GM21786 (cell line): Measurements from ENCODE around the gene CLGN.

Experiments used
- ATAC-seq: cut with Tn5 transposase; IDR thresholded peaks from one replicate; pipeline ENCODE4 v1.9.1; 2021; ENCODE audit not compliant: unreplicated experiment

The CLGN gene

DNA sequence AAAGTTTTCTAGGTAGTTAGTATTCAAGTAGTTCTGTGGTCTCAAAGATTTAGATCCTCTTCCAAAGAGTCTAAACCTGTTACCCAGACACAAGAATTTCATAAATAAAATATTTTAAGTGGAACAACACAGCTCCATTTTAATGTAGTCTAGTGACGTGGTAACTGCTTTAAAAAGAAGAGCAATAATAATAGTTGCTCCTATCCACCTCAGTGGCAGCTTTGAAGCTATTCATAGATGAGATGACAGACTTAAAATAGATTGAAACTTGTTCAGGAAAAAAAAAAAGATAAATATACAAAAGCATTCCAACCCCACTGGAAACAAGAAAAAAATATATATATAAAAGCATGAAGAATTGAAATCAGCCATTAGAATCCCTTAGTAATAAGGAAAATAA is 39.4 kb downstream of the CLGN start:
- no peak for ATAC-seq

DNA sequence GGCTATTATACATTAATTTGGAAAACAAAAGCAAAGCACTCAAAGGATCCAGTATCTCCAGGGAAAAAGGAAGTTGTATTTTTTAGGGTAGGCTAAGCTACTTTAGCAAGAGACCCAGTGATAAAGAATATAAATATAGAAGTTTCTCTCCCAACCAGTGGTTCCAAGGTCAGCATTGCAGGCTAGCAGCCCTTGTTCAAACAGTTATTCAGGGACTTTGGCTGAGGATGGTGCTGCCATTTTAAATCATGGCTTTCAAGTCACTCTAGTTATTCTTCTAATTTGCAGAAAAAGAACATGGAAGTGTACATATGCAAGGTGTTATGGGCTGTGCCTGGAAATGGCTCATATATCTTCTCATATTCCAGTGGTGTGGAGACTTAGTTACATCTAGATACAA is 44.7 kb downstream of the CLGN start:
- ATAC-seq, result no peak

DNA sequence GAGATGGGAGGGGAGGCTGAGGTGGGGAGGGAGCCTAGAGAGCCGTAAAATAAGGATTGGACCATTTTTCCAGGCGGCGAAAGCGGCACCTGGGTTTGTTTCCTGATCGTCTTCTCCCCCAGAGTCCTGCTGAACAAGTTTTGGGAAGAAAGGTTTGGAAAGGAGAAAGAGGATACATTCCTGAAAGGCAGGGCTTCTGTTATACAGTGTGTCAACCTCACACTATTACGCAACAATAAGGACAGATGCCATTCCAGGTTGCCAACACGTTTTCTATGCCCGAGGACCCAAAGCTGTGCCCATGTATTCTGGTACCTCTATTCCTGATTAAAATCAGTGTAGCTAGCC is 53.3 kb downstream of the CLGN start:
- ATAC-seq, result no peak

DNA sequence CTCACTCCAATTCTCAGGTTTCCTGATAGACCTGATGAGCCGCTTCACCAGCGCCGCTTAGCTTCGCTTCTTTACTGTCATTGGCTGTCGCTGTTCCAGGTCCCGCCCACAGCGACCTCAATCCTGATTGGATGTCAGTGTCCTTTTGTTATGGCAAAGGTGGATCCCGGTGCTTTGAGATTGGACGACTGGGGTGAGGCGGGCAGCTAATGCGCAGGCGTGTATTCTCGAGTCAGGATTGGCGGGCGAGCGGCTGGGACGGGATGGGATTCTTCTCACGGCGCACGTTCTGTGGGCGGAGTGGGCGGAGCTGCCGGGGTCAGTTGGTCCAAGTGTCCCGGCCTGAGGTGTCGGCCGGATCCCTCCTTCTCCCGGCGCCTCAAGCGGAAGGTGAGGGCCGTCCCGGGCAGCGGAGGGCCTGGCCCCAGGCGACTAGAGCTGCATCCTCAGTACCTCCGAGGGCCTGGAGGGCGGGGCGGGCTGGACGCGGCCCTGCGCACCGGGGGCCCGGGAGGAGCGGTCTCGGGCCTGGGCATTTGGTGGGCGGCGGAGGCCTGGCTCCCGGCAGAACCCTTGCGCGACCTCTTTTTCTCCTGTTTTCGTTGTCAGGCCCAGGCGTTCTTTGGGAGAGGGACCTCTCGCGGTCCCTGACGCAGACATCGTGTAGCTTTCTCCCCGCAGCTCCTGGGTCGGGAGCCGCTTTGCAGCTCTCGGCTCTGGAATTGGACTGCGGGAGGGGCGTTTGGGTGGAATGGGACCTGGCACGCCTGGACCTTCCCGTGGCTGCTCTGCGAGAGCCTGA is 53.9 kb downstream of the CLGN start, which contains the start of gene SCOC:
Gene SCOC, plus strand, starts transcription at position 319 of the 802 bp plus-strand sequence. CDS start 5,525 bp downstream, outside the sequence.
- ATAC-seq, result peak; percentile 95

DNA sequence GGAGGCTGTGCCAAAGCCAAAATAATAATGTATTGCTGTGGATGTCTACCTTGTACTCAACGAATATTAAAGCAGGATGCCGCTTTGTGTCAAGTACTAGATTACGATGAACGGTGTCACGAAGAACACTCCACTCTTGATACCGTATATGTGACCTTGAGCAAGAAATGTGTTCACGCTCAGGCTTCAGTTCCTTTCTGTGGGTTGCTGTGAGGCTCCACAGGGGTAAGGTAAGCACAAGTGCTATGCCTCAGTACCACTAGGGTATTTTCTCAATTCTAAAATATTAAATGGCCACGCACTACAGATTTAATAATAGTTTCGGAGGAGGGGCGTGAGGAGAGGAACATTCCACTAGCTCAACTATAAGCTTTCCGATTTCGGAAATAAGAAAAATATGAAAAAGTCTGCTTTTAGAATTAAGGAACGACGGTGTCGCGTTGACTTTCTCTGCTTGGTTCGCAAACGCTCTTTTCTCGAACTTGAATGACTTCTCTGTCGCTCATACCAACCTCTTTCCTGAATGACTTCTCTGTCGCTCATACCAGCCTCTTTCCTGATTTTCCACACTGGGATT is 54.6 kb downstream of the CLGN start:
- peak; percentile 47 for ATAC-seq

DNA sequence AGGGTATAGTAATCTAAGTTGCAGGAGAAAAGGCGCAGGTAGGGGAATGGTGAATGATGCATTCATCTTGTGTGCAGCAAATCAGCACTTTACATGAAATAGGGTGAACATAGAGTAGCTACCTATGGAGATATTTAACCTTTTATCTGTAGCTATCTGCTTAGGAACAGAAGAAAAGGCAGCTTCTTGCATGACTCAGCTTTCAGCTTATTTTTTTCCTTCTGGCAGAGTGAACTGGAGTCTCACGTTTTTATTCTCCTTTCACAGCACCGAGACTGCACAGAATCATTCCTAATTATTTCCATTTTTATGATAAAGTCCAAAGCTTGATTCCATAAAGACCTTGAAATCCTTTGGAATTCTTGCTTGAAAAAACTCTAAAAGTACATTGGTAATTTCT is 58.8 kb downstream of the CLGN start:
- no peak for ATAC-seq

DNA sequence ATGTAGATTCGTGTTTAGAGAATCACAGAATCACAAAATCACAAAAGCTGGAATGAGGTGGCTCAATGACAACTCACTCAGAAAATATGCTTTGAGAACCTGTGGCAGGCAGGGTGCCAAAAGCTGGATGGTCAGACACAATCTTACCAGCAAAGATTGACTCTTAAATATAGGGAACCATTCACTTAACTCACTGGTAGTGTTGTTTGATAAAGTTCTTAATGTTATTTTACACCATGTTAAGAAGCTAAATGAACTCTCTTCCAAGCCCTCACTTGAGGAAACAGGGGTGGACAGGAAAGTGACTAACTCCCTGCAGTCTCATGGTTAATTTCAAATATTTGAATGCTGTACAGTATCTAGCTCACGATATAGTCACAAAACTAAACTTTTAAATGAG is 59.7 kb downstream of the CLGN start:
- no peak for ATAC-seq

DNA sequence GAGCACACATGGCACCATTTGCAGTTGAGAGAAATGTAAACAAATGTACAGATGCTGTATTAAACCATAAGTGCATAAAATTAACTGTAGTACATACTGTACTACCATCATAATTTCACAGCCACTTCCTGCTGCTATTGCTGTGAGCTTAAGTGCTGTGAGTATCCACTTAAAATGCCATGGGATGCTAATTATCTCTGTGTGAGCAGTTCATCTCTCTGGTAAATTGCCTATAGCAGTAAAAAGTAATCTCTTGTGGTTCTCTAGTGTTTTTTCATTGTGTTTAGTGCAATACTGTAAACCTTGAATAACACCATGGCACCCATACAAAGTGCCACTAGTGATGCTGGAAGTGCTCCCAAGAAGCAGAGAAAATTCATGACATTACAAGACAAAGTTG is 63.9 kb downstream of the CLGN start:
- no peak for ATAC-seq

DNA sequence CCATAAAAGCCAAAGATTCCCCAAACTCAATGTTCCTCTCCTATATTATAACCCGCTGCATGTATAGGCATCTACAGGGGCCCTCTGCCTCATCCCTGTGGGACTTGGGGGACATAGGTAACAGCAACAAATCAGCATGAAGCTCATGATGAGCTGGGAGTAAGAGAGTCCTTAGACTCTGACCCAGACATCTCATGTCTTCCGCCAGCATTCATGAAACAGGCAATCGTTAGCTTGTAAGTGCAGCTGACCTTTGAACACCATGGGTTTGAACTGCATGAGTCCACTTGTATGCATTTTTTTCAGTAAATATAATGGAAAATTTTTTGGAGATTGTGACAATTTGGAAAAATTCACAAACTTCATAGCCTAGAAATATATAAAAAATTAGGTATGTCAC is 64.4 kb downstream of the CLGN start:
- no peak for ATAC-seq

DNA sequence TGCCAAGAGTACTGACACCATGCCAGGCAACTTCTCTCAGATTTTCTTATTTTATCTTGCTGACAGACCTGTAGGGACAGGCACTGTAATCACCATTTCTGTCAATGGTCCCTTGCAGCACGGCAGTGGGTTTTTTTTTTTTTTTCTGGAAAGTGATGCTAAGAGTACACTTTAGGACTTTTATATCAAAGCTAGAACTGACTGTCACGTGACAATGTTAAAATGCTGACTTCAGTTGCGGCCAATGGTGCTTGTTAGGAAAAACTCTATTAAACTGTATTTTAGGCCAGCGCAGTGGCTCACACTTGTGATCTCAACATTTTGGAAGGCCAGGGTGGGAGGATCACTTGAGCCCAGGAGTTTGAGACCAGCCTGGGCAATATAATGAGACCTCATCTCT is 66.3 kb downstream of the CLGN start:
- ATAC-seq, result no peak

DNA sequence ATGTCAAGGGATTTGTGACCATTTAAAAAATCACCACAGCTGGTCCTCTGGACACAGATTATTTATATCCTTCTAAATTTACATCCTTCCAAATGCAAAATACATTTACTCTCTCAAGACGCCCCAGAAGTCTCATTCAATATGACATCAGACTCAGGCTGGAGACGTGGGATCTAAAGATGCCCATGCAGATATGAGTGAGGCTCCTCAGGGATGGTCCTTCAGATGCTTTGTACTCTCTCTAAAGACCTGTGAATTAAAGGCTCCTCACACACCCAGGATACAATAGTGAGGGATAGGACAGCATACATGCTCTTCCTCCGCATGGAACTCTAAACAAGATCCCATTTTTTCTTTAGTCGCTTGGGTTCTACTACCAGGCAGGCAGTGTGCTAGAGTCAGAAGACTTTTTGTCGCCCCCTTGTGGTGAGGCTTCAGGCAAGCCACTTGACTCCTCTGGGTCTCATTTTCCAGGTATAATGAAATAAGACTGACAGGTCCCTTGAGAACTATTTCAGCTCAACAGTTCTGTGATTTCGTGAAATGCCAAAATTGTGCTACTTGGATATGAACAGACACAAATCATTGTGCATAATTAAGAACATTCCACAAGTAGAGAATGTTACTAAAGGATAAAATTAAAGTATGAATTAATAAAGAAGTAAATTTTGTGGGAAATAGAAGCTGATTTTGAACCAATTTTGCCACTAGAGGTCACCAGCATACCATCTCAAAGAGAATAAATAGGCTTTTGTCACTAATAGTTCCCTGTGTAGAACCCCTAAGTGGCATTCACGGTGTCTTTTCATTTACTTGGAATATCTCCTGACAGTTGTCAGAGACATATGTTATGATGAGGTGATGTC is 67.7 kb downstream of the CLGN start:
- peak; percentile 95 for ATAC-seq

DNA sequence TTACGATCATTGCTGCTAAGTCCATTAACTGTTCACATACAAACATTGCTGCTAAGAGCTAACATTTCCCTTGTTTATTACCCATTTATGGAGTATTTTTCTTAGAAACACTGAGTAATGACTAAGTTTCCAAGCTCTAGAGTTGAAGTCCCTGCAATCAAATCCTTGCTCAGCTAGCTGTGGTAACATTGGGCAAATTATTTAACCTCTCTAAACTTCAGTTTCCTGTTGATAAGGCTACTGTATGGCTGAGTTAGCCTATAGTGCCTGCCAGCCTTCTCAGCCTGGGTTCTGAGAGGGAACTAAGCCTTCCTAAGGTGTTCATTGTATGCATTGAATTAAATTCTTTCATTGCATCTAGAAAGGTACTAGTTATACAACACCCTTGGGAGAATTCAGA is 69.2 kb downstream of the CLGN start:
- no peak for ATAC-seq

DNA sequence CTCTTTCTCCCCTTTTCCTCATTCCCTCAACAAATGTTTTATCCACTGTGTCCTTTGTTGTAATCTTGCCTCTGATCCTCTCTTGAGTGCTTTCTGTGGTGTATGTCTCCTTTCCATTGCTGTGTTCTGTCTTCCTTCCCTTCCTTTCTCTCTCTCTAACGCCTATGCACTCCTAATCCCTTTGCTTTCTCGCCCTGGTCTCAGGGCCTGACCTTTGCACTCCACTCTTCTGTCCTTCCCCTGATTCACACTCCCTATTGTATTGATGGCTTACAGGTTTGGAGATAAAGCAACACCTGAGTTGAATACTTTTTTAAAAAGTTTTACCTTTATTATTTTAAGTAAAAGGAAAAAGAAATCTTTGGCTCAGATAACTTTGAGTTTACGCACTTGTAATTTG is 69.6 kb downstream of the CLGN start:
- no peak for ATAC-seq

DNA sequence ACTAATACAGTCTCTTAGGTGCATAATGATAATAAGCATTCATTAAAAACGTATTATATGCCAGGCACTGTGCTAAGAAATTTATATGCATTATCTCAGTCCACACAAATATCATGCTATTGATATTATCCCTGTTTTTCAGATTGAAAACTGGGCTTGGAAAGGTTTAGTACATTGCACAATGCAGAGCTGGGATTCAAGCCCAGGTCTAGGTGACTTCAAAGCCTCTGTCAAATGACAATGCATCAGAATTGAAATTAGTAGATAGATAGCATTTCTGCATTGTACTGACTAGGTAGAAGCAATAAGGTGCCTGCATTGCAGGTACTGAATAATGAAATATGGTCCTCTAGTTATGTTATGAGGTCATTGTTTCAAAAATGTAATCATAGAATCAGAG is 72.2 kb downstream of the CLGN start:
- no peak for ATAC-seq

DNA sequence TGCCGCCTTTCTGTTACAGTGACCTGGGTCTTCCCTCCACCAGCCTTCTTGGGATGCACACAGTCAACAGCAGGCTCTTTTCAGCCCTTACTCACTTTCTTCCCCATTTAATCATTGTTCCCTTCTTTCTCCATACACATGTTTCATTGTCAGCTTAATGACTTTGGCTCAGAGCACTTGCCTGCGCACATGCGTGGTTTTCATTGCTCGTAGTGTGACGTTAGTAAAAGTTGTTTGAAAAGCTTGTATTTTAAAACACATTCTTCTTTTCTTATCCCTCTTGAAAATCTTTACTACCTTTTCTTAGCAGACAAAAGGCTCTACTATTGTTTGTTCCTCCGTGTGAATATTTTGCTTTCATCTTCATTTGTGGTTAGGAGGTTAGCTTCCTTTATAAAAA is 73.7 kb downstream of the CLGN start:
- no peak for ATAC-seq

DNA sequence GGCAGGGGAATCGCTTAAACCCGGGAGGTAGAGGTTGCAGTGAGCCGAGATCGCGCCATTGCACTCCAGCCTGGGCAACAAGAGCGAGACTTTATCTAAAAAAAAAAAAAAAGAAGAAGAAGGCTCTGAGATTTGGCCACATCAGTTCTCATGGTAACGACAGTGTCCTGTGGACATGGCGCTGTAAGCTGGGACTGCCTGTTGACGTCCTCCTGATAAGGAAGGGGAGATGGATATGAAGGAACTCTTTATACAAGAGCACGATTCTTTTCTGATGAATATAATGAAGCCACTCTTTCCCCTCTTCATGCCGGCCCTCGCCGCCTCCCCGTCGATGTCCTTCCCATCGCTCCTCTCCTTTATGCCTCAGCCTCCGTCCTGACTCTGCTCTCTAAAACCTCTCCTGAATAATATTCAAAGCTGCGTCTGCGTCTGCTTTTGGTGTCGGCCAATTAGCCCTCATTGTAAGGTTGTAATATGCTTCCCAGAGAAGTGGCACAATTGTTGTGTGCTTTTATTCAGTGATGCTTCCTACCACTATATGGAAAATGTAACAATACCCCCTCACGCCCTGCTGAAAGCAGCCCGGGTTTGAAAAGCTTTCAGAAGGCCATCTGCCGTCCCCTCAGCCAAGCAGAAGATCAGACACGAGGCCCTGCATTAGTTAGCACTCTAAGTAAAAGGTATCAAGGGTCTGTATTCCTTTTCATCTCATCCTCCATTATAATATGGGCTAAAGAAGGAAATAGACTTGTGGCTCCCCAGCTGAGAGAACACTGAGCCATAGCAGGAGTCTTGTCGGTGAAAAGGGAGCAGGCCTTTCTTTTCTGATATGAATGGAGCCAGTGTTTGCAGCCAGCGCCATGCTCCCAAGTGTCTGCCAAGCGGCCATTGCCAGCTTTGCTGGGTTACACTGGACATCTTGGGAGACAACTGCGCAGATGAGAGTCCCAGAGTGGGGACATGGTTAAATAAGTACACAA is 76.1 kb downstream of the CLGN start:
- ATAC-seq, result no peak

DNA sequence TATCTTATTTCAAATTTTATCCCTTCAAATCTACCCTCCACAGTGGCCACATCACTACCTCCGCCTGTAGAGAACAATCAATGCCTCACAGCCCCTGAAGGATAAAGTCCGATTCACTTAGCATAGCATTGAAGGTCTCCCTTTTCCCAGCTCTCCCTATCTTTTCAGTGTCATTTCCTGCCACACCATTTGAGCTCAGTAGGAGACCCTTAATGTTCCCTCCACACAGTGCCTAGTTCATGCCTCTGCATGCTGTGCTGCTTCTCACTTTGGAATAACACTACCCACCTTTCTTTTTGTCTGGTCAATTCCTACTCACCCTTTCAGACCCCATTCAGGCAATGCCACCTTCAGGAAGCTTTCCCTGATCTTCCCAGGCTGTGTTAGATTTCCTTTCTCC is 77.6 kb downstream of the CLGN start:
- ATAC-seq, result no peak

DNA sequence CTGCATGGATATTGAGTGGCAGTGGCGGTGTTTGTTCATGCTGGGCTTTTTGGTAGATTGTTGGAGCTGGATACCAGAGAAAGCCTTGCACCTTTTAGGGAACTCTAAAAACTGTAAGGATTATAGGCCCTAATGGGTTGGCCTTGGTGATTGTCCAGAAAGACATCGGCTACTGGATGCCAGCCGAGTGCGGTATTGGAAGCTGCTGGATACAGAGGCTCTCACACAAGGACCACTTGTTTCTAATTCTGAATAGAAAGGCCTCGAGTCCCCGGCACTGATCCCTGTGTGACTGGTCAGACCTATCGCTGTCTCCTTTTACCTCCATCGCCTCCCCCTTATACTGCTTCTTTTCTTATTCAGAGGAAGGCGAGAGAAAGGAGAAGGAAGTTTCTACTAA is 81.3 kb downstream of the CLGN start:
- ATAC-seq, result no peak

DNA sequence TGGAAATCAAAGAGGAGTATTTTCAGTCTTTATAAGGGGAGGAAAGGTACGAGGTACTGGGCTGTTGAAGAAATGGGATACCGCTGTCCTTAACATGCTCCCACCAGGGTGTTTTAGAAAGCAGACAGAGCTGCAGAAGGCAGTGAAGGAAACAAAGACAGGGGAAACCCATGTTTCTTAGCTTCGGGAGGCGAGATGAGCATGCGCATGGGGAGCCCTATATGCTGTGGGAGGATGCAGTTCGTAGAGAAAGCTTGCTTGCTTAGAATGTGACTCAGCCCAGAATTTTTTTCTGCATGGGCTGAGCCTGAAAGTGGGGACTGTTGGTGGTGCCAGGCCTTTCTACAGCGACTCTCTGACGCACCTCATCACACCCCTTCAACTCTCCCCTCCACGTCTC is 82.8 kb downstream of the CLGN start:
- ATAC-seq, result no peak

DNA sequence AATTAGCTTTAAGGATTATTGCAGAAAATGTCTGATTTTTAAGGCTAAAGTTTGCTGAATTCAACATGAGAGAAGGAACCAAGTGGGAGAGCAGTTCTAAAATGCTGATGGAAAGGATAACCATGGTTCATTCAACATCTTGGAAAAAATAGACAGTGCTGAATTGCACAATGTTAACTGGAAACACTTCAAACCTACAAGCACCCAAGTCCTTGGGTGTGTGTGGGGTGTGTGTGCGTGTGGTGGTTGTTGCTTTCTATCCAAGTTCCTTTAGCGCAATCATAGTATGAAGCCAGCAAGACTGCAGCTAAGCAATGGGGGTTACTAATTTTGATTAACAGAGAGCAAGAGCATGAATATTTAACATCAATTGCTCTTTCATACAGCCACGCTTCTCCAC is 83.3 kb downstream of the CLGN start:
- ATAC-seq, result no peak

DNA sequence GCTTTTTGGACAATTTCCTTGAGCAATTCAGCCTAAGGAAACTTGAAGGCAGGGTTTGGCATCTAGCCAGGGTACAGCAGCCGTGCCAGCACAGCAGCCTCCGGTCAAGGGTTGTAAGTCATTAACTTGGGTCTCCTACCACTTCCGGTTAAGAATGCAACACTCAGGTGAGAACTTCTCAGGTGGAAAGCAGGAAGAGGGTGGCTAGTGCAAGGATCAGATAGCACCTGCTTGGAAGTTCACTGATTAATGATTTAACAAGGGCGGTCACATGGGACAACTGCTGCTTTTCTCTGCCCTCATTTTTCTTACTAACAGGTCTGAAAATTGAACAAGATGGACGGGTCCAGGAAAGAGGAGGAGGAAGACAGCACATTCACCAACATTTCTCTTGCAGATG is 84.1 kb downstream of the CLGN start:
- ATAC-seq, result peak; percentile 86
